Measurements from ENCODE around the gene DGKI.

- no peak for TF ChIP-seq CTCF (IDR thresholded peaks at IDR 0.05)
- no peak for TF ChIP-seq EZH2 (IDR thresholded peaks at IDR 0.05; ENCODE audit: borderline replicate concordance, insufficient read depth, low read depth, low read length, poor library complexity, severe bottlenecking)
Observed at GRCh38 chr7:137634356-137634755, 212.4 kb downstream of the DGKI start.

All from B cell (primary cell).